OCI-LY7 (cell line): ENCODE results near the gene DCDC2C.
"Not testable (repeated sequence)": the region's sequence is repeated elsewhere in the genome, so short reads cannot be mapped to it uniquely, and the experiment has no call there.

Source experiments
- EZH2phosphoT487 ChIP-seq: fragments of 200-600 bp; sonication (generic); IDR thresholded peaks from 2 replicates; pipeline ENCODE4 v1.6.1; 2018; ENCODE audit warnings: low read depth, borderline replicate concordance, mild to moderate bottlenecking, mixed run types, antibody characterized with exemption, low read length, moderate library complexity, mixed read lengths
- TF ChIP-seq, protein P1 (sequence below): fragments of 200-600 bp; sonication (generic); conservative IDR thresholded peaks from 2 replicates; pipeline ENCODE4 v1.5.1; 2014; ENCODE audit warnings: mild to moderate bottlenecking, antibody characterized with exemption, low read length, moderate library complexity, mixed read lengths

DNA sequence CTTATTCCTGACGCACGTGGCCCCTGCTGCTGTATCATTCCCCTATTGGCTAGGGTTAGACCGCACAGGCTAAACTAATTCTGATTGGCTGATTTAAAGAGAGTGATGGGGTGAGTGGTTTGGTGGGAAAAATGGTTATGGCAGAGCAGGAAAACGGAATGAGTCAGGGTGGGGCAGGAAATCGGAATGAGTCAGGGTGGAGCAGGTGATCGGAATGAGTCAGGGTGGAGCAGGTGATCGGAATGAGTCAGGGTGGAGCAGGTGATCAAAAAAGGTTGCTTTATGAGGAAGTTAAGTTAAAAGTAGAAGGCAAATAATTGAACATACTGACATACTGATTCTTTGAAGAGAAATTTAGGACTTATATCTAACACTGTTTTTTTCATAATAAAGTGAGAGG is 42.7 kb upstream of the DCDC2C start:
- TF ChIP-seq, protein P1, sequence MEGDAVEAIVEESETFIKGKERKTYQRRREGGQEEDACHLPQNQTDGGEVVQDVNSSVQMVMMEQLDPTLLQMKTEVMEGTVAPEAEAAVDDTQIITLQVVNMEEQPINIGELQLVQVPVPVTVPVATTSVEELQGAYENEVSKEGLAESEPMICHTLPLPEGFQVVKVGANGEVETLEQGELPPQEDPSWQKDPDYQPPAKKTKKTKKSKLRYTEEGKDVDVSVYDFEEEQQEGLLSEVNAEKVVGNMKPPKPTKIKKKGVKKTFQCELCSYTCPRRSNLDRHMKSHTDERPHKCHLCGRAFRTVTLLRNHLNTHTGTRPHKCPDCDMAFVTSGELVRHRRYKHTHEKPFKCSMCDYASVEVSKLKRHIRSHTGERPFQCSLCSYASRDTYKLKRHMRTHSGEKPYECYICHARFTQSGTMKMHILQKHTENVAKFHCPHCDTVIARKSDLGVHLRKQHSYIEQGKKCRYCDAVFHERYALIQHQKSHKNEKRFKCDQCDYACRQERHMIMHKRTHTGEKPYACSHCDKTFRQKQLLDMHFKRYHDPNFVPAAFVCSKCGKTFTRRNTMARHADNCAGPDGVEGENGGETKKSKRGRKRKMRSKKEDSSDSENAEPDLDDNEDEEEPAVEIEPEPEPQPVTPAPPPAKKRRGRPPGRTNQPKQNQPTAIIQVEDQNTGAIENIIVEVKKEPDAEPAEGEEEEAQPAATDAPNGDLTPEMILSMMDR: not testable (repeated sequence)
- not testable (repeated sequence) for TF ChIP-seq EZH2phosphoT487
